Gastrocnemius medialis (tissue), 4 donors: ENCODE measurements around the gene ANKRD34B.

Experiments used
- CTCF ChIP-seq, 5 experiments: fragments of 450-650 bp in 3 of 5; fragments of 200-600 bp in 2 of 5; sonication (generic) in 2 of 5; IDR thresholded peaks in 4 of 5; conservative IDR thresholded peaks in 1 of 5; 1 replicate in 4 of 5; 2 replicates in 1 of 5; pipeline ENCODE4 v1.5.1; 2016 to 2019; ENCODE audit warnings: antibody characterized with exemption in 5 of 5, mild to moderate bottlenecking in 3 of 5, moderate library complexity in 3 of 5
- POLR2A ChIP-seq, 2 donors: fragments of 450-650 bp; IDR thresholded peaks; one replicate each; pipeline ENCODE4 v1.6.1; 2017; ENCODE audit warnings: antibody characterized with exemption in 2 of 2, mild to moderate bottlenecking in 2 of 2, moderate library complexity in 2 of 2

- TF ChIP-seq POLR2A (IDR thresholded peaks at IDR 0.05) (no peak), CTCF (IDR thresholded peaks at IDR 0.05 in 4 of 5, conservative IDR thresholded peaks at IDR 0.05 in 1 of 5) (no peak)
These were observed 39.6 kb upstream of the ANKRD34B start for GRCh38 chr5:80609692-80610091.
